ENCODE results near the gene LIMK2. TPM values are rescaled to one million over a fixed set of nuclear protein-coding genes. Genes with fewer than 3 reads are reported as not detected.
"Not testable (repeated sequence)": the region's sequence is repeated elsewhere in the genome, so short reads cannot be mapped to it uniquely, and the experiment has no call there.

LIMK2 gene
- total RNA-seq, 1 experiment from 2014 or later, result 126 TPM

- no peak overlapping the region for H3K4me3 Mint-ChIP-seq (ENCODE audit: unreplicated experiment)
- intact Hi-C loops (cut with micrococcal nuclease), result no loop called here
- peaks cover 7% of the 10 kb centered on the region for H3K36me3 Mint-ChIP-seq (ENCODE audit: insufficient read depth, unreplicated experiment)
- H3K27ac Mint-ChIP-seq (ENCODE audit: low read depth, unreplicated experiment), result no peak overlapping the region
- BruUV-seq (replicated peaks), result no TSS peak
- H3K27me3 Mint-ChIP-seq (ENCODE audit: insufficient read depth, unreplicated experiment), result no peaks in the 10 kb centered on the region
- H3K4me1 Mint-ChIP-seq (ENCODE audit: insufficient read depth, unreplicated experiment), result no peaks in the 10 kb centered on the region
- TF ChIP-seq, protein P1, sequence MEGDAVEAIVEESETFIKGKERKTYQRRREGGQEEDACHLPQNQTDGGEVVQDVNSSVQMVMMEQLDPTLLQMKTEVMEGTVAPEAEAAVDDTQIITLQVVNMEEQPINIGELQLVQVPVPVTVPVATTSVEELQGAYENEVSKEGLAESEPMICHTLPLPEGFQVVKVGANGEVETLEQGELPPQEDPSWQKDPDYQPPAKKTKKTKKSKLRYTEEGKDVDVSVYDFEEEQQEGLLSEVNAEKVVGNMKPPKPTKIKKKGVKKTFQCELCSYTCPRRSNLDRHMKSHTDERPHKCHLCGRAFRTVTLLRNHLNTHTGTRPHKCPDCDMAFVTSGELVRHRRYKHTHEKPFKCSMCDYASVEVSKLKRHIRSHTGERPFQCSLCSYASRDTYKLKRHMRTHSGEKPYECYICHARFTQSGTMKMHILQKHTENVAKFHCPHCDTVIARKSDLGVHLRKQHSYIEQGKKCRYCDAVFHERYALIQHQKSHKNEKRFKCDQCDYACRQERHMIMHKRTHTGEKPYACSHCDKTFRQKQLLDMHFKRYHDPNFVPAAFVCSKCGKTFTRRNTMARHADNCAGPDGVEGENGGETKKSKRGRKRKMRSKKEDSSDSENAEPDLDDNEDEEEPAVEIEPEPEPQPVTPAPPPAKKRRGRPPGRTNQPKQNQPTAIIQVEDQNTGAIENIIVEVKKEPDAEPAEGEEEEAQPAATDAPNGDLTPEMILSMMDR (IDR thresholded peaks at IDR 0.05; ENCODE audit: unreplicated experiment), result no peak
- POLR2A ChIA-PET, result interaction anchor here (0.7 to 15.7 kb wide), 4 partner anchors 10 to 84 kb away, joined by 3 to 207 read pairs (median 26); partner anchors contain the start of gene PIK3IP1
- CTCF ChIA-PET, result interaction anchor here (0.5 to 2.8 kb wide), 2 partner anchors 10 to 53 kb away, joined by 4 to 11 read pairs; no protein-coding TSS in a partner anchor
- no peaks in the 10 kb centered on the region for H3K9me3 Mint-ChIP-seq (ENCODE audit: unreplicated experiment)
- DNase-seq (ENCODE audit: unreplicated experiment), result no peak
Observed at GRCh38 chr22:31302537-31302936, 90.4 kb downstream of the LIMK2 start.

DNA sequence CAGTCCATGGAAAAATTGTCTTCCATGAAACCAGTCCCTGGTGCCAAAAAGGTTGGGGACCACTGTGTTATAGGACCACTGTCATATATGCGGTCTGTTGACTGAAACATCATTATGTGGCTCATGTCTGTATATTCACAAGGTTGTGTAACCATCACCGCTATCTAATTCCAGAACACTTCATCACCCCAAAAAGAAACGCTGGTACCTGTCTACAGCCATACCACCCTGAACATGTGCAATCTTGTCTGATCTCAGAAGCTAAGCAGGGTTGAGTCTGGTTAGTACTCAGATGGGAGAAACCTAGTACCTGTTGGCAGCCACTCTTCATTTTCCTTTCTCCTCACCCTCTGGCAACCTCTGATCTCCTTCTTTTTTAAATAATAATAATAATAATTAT is 93.1 kb downstream of the LIMK2 start:
- POLR2A ChIA-PET, result interaction anchor here (7.4 kb wide), 1 partner anchor 13 kb away, joined by 50 read pairs; the partner anchor contains the start of gene PIK3IP1
- TF ChIP-seq, protein P1 (IDR thresholded peaks at IDR 0.05; ENCODE audit: unreplicated experiment), result no peak
- Mint-ChIP-seq H3K27ac (ENCODE audit: low read depth, unreplicated experiment) (no peak overlapping the region), H3K9me3 (ENCODE audit: unreplicated experiment) (no peaks in the 10 kb centered on the region), H3K36me3 (ENCODE audit: insufficient read depth, unreplicated experiment) (peaks cover 7% of the 10 kb centered on the region), H3K27me3 (ENCODE audit: insufficient read depth, unreplicated experiment) (no peaks in the 10 kb centered on the region), H3K4me3 (ENCODE audit: unreplicated experiment) (no peak overlapping the region), H3K4me1 (ENCODE audit: insufficient read depth, unreplicated experiment) (no peaks in the 10 kb centered on the region)
- intact Hi-C loops (cut with micrococcal nuclease), result no loop called here
- peak; percentile 32 for DNase-seq (ENCODE audit: unreplicated experiment)
- BruUV-seq (replicated peaks), result no TSS peak
- CTCF ChIA-PET, result no interaction called here

DNA sequence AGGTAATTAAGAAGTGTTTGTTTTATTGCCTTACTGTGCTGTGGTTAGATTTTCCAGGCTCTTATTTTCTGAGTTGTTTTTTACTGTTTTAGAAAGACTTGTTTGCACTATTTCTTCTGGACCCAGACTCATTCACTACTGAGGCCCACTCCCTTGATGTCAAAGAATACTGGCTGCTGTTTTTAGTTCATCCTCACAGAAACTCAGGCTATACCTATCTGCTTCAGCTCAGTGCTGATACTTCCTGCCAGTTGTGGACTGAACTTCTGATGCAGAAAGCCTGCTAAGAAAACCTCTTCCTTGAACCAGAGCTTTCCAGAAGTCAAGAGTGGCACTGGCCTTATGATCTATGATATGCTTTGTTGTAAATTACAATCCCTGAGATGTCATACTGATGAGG is 96.1 kb downstream of the LIMK2 start:
- DNase-seq (ENCODE audit: unreplicated experiment), result no peak
- no peaks in the 10 kb centered on the region for H3K27me3 Mint-ChIP-seq (ENCODE audit: insufficient read depth, unreplicated experiment)
- no peaks in the 10 kb centered on the region for H3K9me3 Mint-ChIP-seq (ENCODE audit: unreplicated experiment)
- H3K27ac Mint-ChIP-seq (ENCODE audit: low read depth, unreplicated experiment), result no peak overlapping the region
- peaks cover 1% of the 10 kb centered on the region for H3K4me1 Mint-ChIP-seq (ENCODE audit: insufficient read depth, unreplicated experiment)
- ChIA-PET POLR2A (interaction anchor here (1.4 to 1.5 kb wide), 2 partner anchors 16 to 53 kb away, joined by 3 to 7 read pairs; partner anchors contain the start of gene PIK3IP1), CTCF (no interaction called here)
- no TSS peak for BruUV-seq (replicated peaks)
- H3K36me3 Mint-ChIP-seq (ENCODE audit: insufficient read depth, unreplicated experiment), result peaks cover 7% of the 10 kb centered on the region
- intact Hi-C loops (cut with micrococcal nuclease), result no loop called here
- TF ChIP-seq, protein P1 (IDR thresholded peaks at IDR 0.05; ENCODE audit: unreplicated experiment), result no peak
- H3K4me3 Mint-ChIP-seq (ENCODE audit: unreplicated experiment), result no peak overlapping the region

DNA sequence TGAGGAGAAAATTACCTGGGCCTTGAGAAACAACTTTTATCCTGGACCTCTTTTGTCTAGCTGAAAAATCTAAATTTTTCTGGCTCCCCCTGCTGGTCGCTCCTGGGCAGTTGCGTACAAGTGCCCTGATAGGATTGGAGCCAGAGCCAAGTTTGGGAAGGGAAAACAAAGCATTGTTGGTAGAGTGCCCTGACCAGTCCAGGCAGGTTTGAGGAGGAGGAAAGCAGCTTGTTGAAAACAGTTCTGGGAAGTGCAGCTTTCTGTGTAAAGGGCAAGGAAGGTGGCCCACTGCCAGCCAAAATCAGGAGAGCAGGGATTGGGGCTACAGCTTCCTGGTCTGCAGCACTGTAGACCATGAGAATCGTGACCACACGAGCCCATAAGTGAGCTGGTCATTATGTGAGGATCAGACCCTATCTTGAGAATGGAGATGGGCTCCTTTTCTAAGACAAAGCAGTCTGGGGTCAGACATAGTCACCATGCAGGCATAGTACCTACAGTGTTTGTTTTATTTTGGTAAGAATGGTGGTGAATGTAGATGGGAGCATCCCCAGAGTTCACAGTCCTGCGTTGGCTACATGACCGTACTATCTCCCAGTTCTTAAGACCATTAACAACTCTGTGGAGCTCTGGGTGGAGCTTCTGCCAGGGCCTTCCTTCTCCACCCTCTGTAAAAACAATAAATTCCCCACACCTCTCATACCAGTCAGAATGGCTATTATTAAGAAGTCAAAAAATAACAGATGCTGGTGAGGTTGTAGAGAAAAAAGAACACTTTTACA is 101.5 kb downstream of the LIMK2 start:
- TF ChIP-seq, protein P1 (IDR thresholded peaks at IDR 0.05; ENCODE audit: unreplicated experiment), result peak; percentile 71
- peaks cover 6% of the 10 kb centered on the region for H3K4me1 Mint-ChIP-seq (ENCODE audit: insufficient read depth, unreplicated experiment)
- peaks cover 5% of the 10 kb centered on the region for H3K36me3 Mint-ChIP-seq (ENCODE audit: insufficient read depth, unreplicated experiment)
- H3K4me3 Mint-ChIP-seq (ENCODE audit: unreplicated experiment), result no peak overlapping the region
- peak overlapping the region; percentile 52 for H3K27ac Mint-ChIP-seq (ENCODE audit: low read depth, unreplicated experiment)
- H3K27me3 Mint-ChIP-seq (ENCODE audit: insufficient read depth, unreplicated experiment), result no peaks in the 10 kb centered on the region
- POLR2A ChIA-PET, result interaction anchor here (0.7 to 6.7 kb wide), 32 partner anchors 9 to 345 kb away, joined by 3 to 207 read pairs (median 4); partner anchors contain the start of genes LIMK2, MORC2, PATZ1 and PIK3IP1
- CTCF ChIA-PET, result interaction anchor here (0.6 to 6.2 kb wide), 32 partner anchors 9 to 206 kb away, joined by 3 to 65 read pairs (median 5); partner anchors contain the start of genes LIMK2, PIK3IP1 and SELENOM
- DNase-seq (ENCODE audit: unreplicated experiment), result peak; percentile 95
- H3K9me3 Mint-ChIP-seq (ENCODE audit: unreplicated experiment), result peaks cover 8% of the 10 kb centered on the region
- intact Hi-C loops (cut with micrococcal nuclease), result loop anchor here (2.0 kb wide), 2 partner anchors 21 to 101 kb away; partner anchors contain the start of genes LIMK2 and PIK3IP1
- no TSS peak for BruUV-seq (replicated peaks)

DNA sequence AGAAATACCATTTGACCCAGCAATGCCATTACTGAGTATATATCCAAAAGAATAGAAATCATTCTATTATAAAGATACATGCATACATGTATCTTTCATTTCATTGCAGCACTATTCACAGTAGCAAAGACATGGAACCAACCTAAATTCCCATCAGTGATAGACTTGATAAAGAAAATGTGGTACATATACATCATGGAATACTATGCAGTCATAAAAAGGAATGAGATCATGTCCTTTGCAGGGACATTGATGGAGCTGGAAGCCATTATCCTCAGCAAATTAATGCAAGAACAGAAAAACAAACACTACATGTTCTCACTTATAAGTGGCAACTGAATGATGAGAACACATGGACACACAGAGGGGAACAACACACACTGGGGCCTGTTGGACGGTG is 102.1 kb downstream of the LIMK2 start:
- BruUV-seq (replicated peaks); H3K36me3 Mint-ChIP-seq (ENCODE audit: insufficient read depth, unreplicated experiment); intact Hi-C loops (cut with micrococcal nuclease); H3K9me3 Mint-ChIP-seq (ENCODE audit: unreplicated experiment); H3K4me3 Mint-ChIP-seq (ENCODE audit: unreplicated experiment); DNase-seq (ENCODE audit: unreplicated experiment); H3K4me1 Mint-ChIP-seq (ENCODE audit: insufficient read depth, unreplicated experiment); H3K27me3 Mint-ChIP-seq (ENCODE audit: insufficient read depth, unreplicated experiment): not testable (repeated sequence)
- peak overlapping the region; percentile 52 for H3K27ac Mint-ChIP-seq (ENCODE audit: low read depth, unreplicated experiment)
- POLR2A ChIA-PET, result interaction anchor here (0.7 to 6.7 kb wide), 19 partner anchors 10 to 156 kb away, joined by 3 to 207 read pairs (median 7); partner anchors contain the start of genes LIMK2, PATZ1 and PIK3IP1
- CTCF ChIA-PET, result interaction anchor here (0.6 to 6.2 kb wide), 15 partner anchors 9 to 206 kb away, joined by 3 to 65 read pairs (median 5); partner anchors contain the start of genes LIMK2, PIK3IP1 and SELENOM

Measured in MCF 10A (cell line).